Left lung (tissue), 10 donors: Measurements from ENCODE around the gene RCAN1. TPM values are rescaled to one million over a fixed set of nuclear protein-coding genes. Genes with fewer than 3 reads are reported as not detected.

ENCODE experiments used
- ATAC-seq: fragments of 200-7000 bp; cut with Tn5 transposase; one replicate; pipeline ENCODE4 v1.9.1; 2020; ENCODE audit warnings: moderate library complexity
- DNase-seq, 4 donors: peaks; one replicate each; pipeline ENCODE4 v3.0.0-alpha.2; 2013 to 2020
- H3K27ac ChIP-seq, 2 donors: fragments of 200-600 bp; sonication (generic) in 1 of 2; one replicate each; pipeline versions ENCODE4 v1.5.0 to v1.8.0; 2020 to 2021
- H3K27me3 ChIP-seq, 2 donors: fragments of 200-600 bp; sonication (generic) in 1 of 2; one replicate each; pipeline versions ENCODE4 v1.5.0 to v1.8.0; 2020 to 2021
- H3K36me3 ChIP-seq, 2 donors: fragments of 200-600 bp; sonication (generic) in 1 of 2; one replicate each; pipeline versions ENCODE4 v1.5.0 to v1.8.0; 2020 to 2021
- H3K4me1 ChIP-seq, 2 donors: fragments of 200-600 bp; one replicate each; pipeline ENCODE4 v1.8.0; 2021
- H3K4me3 ChIP-seq, 2 donors: fragments of 200-600 bp; sonication (generic) in 1 of 2; one replicate each; pipeline versions ENCODE4 v1.5.0 to v1.8.0; 2020 to 2021; ENCODE audit warnings: mild to moderate bottlenecking in 1 of 2
- H3K9me3 ChIP-seq, 2 donors: fragments of 200-600 bp; sonication (generic) in 1 of 2; one replicate each; pipeline versions ENCODE4 v1.5.0 to v1.8.0; 2020 to 2021
- CTCF ChIP-seq, 2 donors: fragments of 200-600 bp; sonication (generic) in 1 of 2; IDR thresholded peaks; one replicate each; pipeline versions ENCODE4 v1.5.0 to v1.8.0; 2021; ENCODE audit warnings: antibody characterized with exemption in 2 of 2
- intact Hi-C, 2 donors: fragments of 100-400 bp; cut with DNase I; formaldehyde crosslinking; loops; one replicate each; pipeline versions ENCODE4 v1.11.2 to v1.14.2; 2022
- polyA plus RNA-seq, 6 donors: library from polyadenylated mRNA; unstranded; fragments of 120-200 nt; gene quantifications; one replicate each; pipeline ENCODE4 v1.2.1, GENCODE V29; 2013; ENCODE audit not compliant: insufficient read length in 6 of 6
- total RNA-seq, 2 donors: library from RNA; stranded (reverse); fragmentation: NEBNext Ultra II Directional; extraction: Animal tissue kit (Norgen Biotek cat#: 25700); gene quantifications; one replicate each; pipeline ENCODE4 v1.2.1, GENCODE V29; 2021
- donor health status: DM: no; HTN: yes; CAD: no.
- donor health status: DM: no; HTN: no; CAD: no.

The RCAN1 gene
- total and polyA plus RNA-seq, 8 donors, result 16.9 to 62.6 (median 20.2) TPM

DNA sequence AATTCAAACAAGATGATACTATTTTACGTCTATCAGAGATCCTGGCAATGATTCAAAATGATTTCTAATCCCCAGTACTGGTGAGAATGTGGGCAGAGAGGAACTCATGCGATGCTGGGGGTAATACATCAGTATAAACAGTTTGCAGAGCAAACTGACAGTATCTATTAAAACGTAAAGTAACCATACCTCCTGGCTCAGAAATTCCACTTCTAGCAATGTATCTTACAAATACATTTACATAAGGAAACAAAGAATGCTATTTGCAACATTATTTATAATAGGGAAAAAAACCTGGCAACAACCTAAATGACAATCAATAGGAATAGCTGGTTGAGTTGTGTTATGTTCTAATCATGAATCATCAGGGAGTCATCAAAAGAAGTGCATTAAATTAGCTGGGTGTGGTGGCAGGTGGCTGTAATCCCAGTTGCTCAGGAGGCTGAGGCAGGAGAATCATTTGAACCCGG is 15.9 kb downstream of the RCAN1 start:
- intact Hi-C loops, result no loop called here
- H3K27me3 ChIP-seq, result no peaks in the 10 kb centered on the region
- TF ChIP-seq CTCF (IDR thresholded peaks at IDR 0.05), result no peak
- ATAC-seq (no peak), DNase-seq (no peak)
- no peaks in the 10 kb centered on the region for H3K36me3 ChIP-seq
- peaks cover 0 to 29% of the 10 kb centered on the region in 2 donors for H3K4me1 ChIP-seq
- no peak overlapping the region for H3K27ac ChIP-seq
- no peak overlapping the region for H3K4me3 ChIP-seq
- H3K9me3 ChIP-seq, result no peaks in the 10 kb centered on the region

DNA sequence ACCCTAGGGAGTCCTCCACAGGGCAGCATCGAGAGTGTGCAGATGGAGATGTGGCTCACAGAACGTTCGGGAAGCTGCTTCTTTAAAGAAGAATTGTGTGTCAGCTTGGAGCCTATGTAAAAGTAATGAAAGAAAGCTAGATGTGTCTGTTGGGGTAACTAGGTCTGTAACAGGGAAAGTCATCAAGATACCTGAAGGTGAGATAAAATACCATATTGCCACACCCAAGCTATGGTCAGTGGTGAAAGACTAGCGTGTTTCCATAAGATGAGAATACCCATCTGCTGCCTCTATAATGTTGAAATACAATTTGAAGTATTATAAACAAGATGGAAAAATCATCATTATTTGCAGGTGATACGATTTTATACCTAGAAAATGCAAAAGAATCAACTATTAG is 17.5 kb downstream of the RCAN1 start:
- no peak for TF ChIP-seq CTCF (IDR thresholded peaks at IDR 0.05)
- Histone ChIP-seq H3K4me3 (no peak overlapping the region), H3K27me3 (no peaks in the 10 kb centered on the region), H3K9me3 (no peaks in the 10 kb centered on the region), H3K4me1 (peaks cover 11 to 35% of the 10 kb centered on the region in 2 donors), H3K36me3 (no peaks in the 10 kb centered on the region), H3K27ac (no peak overlapping the region)
- DNase-seq (no peak), ATAC-seq (no peak)
- intact Hi-C loops, result no loop called here

DNA sequence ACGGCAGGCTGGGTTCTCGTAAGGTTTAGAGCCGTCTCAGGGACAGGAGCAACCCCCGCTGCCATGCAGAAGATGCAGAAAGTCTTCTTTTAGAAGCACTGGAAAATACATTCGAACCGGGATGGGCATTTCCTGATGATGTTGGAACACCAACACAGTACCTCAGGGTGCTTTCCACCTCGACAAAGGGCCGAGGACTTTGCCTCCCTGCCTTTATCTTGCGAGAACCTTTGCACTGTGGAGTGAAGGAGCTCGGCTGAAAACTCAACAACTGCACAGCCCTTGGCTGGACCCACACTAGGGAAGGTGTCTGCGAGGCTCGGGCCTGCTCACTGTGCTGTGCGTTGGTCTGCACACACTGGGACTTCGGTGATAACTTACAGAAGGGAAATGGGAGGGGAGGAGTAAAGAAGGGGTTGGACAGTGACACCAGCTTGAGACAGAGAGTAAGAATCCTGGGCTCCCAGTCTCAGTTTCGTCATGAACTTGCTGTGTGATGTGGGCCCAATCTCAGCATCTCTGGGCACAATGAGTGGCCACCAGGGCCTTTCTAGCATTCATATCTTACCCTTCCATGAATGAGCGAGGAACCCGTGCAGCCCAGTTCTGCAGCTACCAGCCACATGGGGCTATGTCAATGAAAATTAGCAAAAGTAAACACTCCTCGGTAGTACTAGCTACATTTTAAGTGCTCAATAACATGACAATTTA is 18.2 kb downstream of the RCAN1 start:
- ATAC-seq, result no peak
- no peak overlapping the region for H3K27ac ChIP-seq
- intact Hi-C loops, result no loop called here

DNA sequence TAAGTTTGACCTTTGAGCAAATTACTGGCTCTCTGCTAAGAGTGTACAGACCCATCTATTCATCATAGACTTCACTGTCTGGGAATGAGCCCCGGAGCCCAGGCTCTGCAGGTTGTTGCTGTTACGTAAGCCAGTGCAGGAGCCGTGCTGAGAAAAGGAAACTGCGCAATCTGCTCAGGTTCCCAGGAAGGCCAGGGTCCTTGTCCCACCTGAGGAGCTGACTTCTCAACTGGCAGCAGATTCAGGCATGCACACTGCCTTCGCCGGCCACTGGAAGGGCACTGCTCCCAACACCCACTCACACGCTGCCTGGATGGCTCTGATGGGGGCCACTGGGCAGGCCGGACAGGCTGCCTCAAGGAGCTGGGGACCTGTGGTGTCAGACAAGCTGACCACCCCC is 19.5 kb downstream of the RCAN1 start:
- intact Hi-C loops, result no loop called here

More for the DNA sequence above, 18.2 kb downstream of the RCAN1 start:
- no peak for DNase-seq
- Histone ChIP-seq H3K27me3 (no peaks in the 10 kb centered on the region), H3K36me3 (no peaks in the 10 kb centered on the region), H3K9me3 (no peaks in the 10 kb centered on the region), H3K4me3 (no peak overlapping the region), H3K4me1 (peaks cover 11 to 36% of the 10 kb centered on the region in 2 donors)
- no peak for TF ChIP-seq CTCF (IDR thresholded peaks at IDR 0.05)

More for the DNA sequence above, 19.5 kb downstream of the RCAN1 start:
- no peak for TF ChIP-seq CTCF (IDR thresholded peaks at IDR 0.05)
- Histone ChIP-seq H3K36me3 (no peaks in the 10 kb centered on the region), H3K27me3 (no peaks in the 10 kb centered on the region), H3K4me3 (no peak overlapping the region), H3K9me3 (no peaks in the 10 kb centered on the region), H3K4me1 (peaks cover 11 to 36% of the 10 kb centered on the region in 2 donors), H3K27ac (no peak overlapping the region)
- no peak for DNase-seq
- ATAC-seq, result no peak
